Urinary bladder (tissue), 4 donors: Measurements from ENCODE around the gene ECSCR. TPM values are rescaled to one million over a fixed set of nuclear protein-coding genes. Genes with fewer than 3 reads are reported as not detected.
A peak's percentile ranks its signal among the peaks of the same experiment; 100 is the strongest.
"Not testable (repeated sequence)": the region's sequence is repeated elsewhere in the genome, so short reads cannot be mapped to it uniquely, and the experiment has no call there.

ENCODE experiments used
- DNase-seq: peaks from one replicate; pipeline ENCODE4 v3.0.0-alpha.2; 2015; ENCODE audit errors: extremely low spot score
- H3K27ac ChIP-seq: one replicate; pipeline ENCODE4 v1.5.1; 2013; ENCODE audit warnings: low read depth, mild to moderate bottlenecking, moderate library complexity
- H3K36me3 ChIP-seq: one replicate; pipeline ENCODE4 v1.6.1; 2013; ENCODE audit warnings: mild to moderate bottlenecking, moderate library complexity; ENCODE audit not compliant: insufficient read depth
- H3K4me1 ChIP-seq: one replicate; pipeline ENCODE4 v1.6.1; 2013; ENCODE audit warnings: mild to moderate bottlenecking, moderate library complexity; ENCODE audit not compliant: insufficient read depth
- H3K4me3 ChIP-seq: one replicate; pipeline ENCODE4 v1.5.1; 2013; ENCODE audit warnings: low read depth, low read length
- WGBS: extraction: QIAGEN DNeasy Blood & Tissue Kit; methylation state at CpG from one replicate; pipeline ENCODE4 v1.1.7; 2013; 5-methylcytosine and 5-hydroxymethylcytosine counted together
- polyA plus RNA-seq: library from polyadenylated mRNA; stranded (reverse); fragments of 200-250 nt; gene quantifications from one replicate; pipeline ENCODE4 v1.2.3, GENCODE V29; 2013
- total RNA-seq: library from RNA; depleted of rRNA; stranded (reverse); fragments of >200 nt; gene quantifications from one replicate; pipeline ENCODE4 v1.2.3, GENCODE V29; 2014
- donor health status: healthy with polysubstance abuse.
- donor health status: healthy.

Gene ECSCR
- total and polyA plus RNA-seq, 2 donors, result 23.8 to 51.4 TPM

DNA sequence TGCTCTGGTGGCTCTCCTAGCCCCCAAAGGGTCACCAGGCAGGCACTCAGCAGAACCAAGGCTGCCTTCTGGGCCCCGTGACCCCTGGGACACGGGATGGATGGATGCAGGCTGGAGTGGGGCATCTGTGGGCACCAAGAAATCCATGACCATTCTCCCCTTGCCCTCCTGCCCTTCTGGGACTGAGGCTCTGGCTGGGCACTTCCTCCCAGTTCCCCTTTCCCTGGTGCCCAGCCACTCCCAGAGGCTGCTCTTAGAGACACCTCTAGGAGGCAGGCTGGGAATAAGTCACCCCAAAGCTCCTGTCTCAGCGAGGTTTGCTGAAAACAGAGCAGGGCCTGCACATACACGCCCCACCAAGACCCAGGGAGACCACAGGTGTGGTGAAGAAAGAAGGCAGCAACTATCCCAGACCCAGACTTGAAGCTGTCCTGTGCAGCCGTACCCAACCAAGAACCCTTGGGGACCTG is 19.1 kb upstream of the ECSCR start:
- WGBS, result 51% methylated on average over 5 of the region's 5 CpGs
- Histone ChIP-seq H3K36me3 (no peaks in the 10 kb centered on the region), H3K4me3 (peak overlapping the region; percentile 41), H3K4me1 (no peaks in the 10 kb centered on the region), H3K27ac (peak overlapping the region; percentile 95)
- DNase-seq, result no peak

DNA sequence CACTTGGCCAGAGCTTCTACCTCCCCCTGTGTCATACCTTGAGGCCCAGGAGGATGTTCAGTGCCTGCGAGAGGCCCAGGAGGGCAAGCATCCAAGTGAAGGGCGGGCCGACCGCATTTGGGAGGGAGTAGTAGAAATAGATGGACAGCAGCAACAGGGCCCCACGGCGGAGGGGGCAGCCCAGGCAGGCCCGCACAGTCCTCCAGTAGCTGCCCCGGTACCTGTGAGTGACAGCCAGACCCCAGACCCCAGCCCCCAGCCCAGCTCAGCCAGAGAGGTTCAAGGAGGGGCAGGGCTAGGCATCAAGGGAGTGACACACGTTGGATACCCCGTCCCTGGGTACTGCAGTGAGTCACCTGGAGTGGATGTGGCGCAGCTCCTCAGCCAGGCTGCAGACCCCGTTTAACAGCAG is 18.6 kb upstream of the ECSCR start:
- DNase-seq, result peak; percentile 52
- Histone ChIP-seq H3K27ac (peak overlapping the region; percentile 95), H3K4me3 (peak overlapping the region; percentile 41), H3K4me1 (no peaks in the 10 kb centered on the region), H3K36me3 (no peaks in the 10 kb centered on the region)
- 43% methylated on average over 12 of the region's 12 CpGs for WGBS

DNA sequence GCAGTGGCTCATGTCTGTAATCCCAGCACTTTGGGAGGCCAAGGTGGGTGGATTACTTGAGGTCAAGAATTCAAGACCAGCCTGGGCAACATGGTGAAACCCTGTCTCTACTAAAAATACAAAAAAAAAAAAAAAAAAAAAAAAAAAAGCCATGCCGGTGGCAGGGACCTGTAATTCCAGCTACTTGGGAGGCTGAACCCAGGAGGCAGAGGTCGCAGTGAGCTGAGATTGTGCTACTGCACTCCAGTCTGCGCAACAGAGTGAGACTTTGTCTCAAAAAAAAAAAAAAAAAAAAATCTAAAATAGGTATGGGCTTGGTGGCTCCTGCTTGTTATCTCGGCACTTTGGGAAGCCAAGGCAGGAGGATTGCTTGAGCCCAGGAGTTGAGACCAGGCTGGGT is 17.2 kb upstream of the ECSCR start:
- not testable (repeated sequence) for H3K27ac ChIP-seq, H3K4me3 ChIP-seq, H3K4me1 ChIP-seq, H3K36me3 ChIP-seq, DNase-seq
- WGBS, result 88% methylated on average over 4 of the region's 4 CpGs

DNA sequence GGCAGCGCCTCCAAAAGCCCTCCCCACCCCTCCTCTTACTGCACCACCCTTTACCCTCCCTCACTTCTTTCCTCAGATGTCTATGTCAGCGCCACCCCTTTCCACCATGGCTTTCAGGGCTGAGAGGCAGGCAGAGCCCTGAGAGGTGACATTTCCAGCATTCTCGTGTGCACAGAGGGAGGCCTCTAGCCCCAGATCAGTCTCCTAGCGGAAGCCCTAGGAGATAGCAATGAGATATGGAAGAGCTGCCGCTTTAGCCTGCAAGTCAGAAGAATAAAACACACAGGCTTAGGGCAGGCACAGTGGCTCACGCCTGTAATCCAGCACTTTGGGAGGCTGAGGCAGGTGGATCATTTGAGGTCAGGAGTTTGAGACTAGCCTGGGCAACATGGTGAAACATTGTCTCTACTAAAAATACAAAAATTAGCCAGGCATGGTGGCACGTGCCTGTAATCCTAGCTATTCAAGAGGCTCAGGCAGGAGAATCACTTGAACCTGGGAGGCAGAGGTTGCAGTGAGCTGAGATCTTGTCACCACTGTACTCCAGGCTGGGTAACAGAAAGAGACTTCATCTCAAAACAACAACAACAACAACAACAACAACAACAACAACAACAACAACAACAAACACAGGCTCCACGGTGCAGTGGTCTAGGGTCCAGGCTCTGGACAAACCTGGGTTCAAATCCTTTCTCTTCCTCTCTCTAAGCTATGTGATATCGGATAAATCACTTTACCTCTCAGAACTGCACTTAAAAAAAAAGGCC is 16.3 kb upstream of the ECSCR start:
- not testable (repeated sequence) for DNase-seq, H3K4me1 ChIP-seq, H3K4me3 ChIP-seq, H3K27ac ChIP-seq, H3K36me3 ChIP-seq
- 84% methylated on average over 9 of the region's 9 CpGs for WGBS

DNA sequence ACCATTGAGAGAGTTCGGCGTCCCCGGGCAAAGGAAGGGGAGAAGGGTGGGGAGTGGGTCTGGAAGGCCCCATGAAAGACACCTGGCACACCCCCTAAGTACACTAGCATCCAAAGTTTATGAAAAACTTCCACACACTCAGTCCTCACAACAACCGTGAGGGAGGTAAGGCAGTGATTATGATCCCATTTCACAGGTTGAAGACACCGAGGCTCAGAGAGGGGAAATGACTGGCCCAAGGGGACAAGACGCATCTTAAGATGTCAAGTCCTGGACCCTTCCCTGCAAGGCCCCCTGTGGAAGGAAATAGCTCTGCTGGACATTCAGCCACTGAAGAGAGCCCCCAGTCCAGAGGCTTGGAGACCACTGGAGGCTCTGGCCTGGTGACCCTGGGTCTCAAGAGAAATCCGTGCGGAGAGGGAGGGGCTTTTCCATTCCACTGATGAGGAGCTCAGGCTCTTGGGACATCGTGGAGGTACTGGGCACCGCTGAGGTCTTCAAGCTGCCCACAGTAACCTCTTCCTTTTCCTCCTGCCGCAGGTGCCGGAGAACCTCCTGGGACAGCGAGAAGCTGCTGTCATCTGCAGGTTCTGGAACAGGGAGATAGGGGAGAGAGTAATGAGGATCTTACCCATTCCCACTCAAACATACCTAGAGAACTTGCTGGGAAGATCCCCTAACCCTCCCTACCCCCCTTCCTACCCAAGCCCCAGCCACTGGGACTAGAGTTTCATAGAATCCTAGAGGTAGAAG is 13.5 kb upstream of the ECSCR start:
- no peaks in the 10 kb centered on the region for H3K4me1 ChIP-seq
- no peak for DNase-seq
- no peaks in the 10 kb centered on the region for H3K36me3 ChIP-seq
- WGBS, result 88% methylated on average over 13 of the region's 13 CpGs
- H3K4me3 ChIP-seq, result no peak overlapping the region
- no peak overlapping the region for H3K27ac ChIP-seq

DNA sequence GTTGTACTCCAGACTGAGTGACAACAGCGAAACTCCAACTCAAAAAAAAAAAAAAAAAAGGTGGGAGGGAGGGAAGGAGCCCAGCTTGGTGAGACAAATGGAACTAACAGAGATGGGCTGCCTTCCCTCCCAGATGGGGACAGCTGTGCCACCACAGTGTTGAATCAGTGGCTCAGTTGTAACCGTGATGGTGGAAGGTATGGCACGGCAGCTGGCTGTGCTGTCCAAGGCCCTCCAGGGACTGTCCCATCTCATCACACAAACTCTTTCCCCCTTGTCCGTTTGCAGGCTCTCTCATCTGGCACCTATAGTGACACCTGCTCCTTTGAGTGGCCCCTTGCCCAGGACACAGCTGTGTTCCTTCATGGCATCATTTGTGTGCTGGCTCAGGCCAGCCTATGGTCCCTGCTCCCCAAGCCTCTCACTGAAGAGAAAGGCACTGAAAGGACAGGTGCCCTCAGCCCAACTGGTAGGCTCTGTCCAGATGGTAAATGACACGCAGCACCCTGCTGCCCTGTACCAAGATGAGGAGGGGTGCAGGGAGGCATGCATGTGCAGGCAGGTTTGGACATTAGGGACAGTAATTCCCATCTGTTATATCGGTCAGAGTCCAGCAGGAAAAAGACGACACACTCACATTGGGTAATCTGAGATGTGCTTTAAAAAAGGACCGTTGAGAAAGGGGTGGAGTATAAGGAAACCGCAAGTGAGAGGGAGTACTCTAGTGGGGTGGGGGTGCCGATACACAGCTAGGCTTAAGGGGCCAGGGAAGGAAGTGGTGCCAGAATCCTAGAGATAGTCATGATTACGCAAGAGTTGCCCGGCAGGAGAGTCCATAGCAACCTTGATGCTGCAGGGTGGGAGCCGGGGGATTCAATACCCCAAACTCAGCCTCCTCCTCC is 12.6 kb upstream of the ECSCR start:
- no peak overlapping the region for H3K4me3 ChIP-seq
- H3K36me3 ChIP-seq, result no peaks in the 10 kb centered on the region
- WGBS, result 50% methylated on average over 13 of the region's 13 CpGs
- H3K4me1 ChIP-seq, result no peaks in the 10 kb centered on the region
- no peak overlapping the region for H3K27ac ChIP-seq
- no peak for DNase-seq

DNA sequence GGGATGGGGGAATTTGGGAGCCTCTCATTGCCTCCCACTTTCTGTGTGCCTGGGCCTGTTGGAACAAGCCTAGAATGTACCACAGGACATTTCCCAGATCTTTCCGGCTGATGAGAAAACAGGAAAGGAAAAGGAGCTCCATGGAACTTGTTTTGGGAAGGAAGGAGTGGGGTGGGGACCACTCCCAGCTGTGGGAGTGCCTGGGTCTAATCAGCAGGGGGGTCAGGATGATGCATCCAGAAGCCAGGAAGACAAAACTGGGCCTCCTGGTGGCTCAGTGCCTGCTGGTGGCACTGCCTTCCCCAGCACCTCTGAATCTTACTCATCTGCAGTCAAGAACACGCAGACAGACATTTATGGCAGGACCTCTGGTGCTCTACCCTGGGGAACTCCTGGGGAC is 11.0 kb upstream of the ECSCR start:
- H3K4me1 ChIP-seq, result no peaks in the 10 kb centered on the region
- 77% methylated on average over 2 of the region's 2 CpGs for WGBS
- H3K4me3 ChIP-seq, result no peak overlapping the region
- H3K27ac ChIP-seq, result no peak overlapping the region
- H3K36me3 ChIP-seq, result no peaks in the 10 kb centered on the region
- DNase-seq, result no peak

DNA sequence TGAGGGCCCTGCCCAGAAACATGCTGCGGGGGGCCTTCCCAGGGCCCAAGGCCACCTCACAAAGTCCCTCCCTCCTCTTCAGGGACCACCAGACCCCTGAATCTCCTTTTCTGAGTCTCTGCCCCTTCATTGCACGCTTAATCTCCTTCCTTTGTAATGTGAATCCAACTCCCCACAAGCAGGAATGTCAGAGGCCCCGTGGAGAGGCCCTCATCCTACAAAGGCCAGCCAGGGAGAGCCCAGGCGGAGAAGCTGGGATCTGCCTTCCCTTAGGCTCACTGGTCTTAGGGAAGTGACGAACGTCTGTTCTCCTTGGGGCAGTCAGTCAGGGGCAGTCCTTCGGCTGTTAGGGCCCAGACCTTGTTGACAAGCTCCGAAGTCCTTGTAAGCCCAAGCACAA is 10.6 kb upstream of the ECSCR start:
- WGBS, result 69% methylated on average over 8 of the region's 8 CpGs
- no peak for DNase-seq
- Histone ChIP-seq H3K4me3 (no peak overlapping the region), H3K27ac (no peak overlapping the region), H3K36me3 (no peaks in the 10 kb centered on the region), H3K4me1 (no peaks in the 10 kb centered on the region)

DNA sequence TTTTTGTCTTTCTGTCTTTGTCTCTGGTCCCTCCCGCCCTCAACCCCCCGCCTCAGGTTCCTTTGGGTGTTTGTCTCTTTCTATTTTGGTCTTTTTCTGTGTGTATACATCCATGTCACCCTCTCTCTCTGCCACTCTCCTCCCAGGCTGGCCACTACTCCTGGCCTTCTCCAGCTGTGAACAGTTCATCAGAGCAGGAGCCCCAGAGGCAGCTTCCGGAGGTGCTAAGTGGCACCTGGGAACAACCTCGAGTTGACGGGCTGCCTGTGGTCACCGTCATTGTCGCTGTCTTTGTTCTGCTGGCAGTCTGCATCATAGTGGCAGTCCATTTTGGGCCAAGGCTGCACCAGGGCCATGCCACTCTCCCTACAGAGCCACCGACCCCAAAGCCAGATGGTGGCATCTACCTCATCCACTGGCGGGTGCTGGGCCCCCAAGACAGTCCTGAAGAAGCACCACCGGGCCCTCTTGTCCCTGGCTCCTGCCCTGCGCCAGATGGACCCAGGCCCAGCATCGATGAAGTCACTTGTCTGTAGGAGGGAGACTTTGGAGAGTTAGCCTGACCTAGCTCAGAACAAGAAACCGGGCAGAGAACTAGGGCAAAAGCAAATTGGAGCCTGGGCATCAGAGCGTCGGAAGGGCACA is 10.0 kb upstream of the ECSCR start:
- Histone ChIP-seq H3K27ac (no peak overlapping the region), H3K4me3 (no peak overlapping the region), H3K36me3 (no peaks in the 10 kb centered on the region), H3K4me1 (no peaks in the 10 kb centered on the region)
- 80% methylated on average over 15 of the region's 15 CpGs for WGBS
- no peak for DNase-seq

DNA sequence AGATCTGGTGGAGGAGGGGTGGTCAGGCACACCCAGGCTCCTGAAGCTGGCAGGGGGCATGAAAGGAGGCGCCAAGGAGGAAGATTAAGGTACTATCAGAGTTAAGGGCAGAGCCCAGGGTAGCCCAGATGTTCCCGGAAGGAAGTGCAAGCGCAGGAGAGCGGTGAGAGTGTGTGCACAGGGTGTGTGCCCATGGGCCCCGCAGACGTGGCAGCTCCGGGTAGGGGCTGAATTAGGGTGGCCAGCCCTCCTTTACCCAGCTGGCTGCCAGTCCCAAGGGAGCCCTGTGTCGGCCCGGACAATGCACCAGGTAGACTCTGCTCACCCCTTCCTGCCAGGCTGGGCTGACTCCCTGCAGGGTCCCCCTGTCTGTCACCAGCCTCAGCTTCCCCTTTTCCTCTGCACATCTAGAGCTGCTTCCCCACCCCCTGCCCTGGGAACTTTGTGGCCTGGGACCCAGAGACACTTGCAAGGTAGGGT is 8.3 kb upstream of the ECSCR start, which contains the start of gene SMIM33:
SMIM33 (plus strand) TSS at position 184 of the 480 bp plus-strand sequence; CDS start at position 302, 118 bp downstream.
- no peaks in the 10 kb centered on the region for H3K4me1 ChIP-seq

DNA sequence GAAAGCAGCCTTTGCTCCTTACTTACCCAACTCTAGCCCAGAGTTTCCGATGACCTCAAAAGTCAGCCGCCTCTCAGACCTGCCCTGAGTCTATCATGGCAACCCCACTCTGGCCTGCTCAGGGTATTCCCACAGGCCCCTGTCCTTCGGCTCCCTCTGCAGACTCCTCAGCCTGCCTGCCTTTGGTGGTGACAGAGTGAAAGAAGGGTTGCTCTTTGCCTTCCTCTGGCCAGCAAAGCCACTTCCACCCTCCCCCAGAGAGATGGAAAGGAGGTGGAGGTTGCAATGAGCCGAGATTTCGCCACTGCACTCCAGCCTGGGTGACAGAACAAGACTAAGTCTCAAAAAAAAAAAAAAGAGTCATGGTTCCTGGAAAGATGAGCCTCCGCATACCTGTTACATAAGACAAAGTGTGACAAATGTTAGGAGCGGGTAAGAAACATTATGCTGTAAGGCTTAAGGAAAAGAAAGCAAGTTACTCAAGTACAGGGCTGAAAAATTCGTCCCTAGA is 5.9 kb upstream of the ECSCR start:
- Histone ChIP-seq H3K4me3 (no peak overlapping the region), H3K27ac (no peak overlapping the region), H3K4me1 (no peaks in the 10 kb centered on the region), H3K36me3 (no peaks in the 10 kb centered on the region)
- WGBS, result 86% methylated on average over 8 of the region's 8 CpGs
- no peak for DNase-seq

More for the DNA sequence above, 8.3 kb upstream of the ECSCR start, which contains the start of gene SMIM33:
- no peak for DNase-seq
- no peak within 1 kb of the TSS for H3K27ac ChIP-seq
- H3K36me3 ChIP-seq, result no peaks in the 10 kb centered on the region
- WGBS, result 72% methylated on average over 9 of the region's 9 CpGs
- no peak within 1 kb of the TSS for H3K4me3 ChIP-seq

DNA sequence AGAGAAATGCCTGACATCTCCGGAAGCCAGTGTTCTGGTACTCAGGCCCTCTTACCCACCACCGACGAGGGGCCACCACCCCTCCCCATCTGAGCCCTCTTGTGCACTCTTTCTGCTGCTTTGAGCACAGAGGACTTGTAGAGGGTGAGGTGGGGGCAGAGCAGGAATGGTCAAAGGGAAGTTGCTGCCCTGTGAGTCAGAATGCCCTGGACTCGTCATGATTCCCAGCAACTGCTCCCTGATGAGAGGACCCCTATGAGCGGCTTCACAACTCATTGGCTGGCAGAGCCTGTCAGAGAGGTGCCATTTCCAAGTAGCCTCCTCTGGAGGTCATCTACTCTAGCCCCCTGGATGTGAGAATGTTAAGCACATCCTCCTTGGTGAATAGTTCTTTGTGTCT is 845 bp downstream of the ECSCR start:
- Histone ChIP-seq H3K36me3 (no peaks in the 10 kb centered on the region), H3K4me1 (no peaks in the 10 kb centered on the region), H3K27ac (no peak overlapping the region), H3K4me3 (peak overlapping the region; percentile 7)
- 79% methylated on average over 5 of the region's 5 CpGs for WGBS
- DNase-seq, result no peak

DNA sequence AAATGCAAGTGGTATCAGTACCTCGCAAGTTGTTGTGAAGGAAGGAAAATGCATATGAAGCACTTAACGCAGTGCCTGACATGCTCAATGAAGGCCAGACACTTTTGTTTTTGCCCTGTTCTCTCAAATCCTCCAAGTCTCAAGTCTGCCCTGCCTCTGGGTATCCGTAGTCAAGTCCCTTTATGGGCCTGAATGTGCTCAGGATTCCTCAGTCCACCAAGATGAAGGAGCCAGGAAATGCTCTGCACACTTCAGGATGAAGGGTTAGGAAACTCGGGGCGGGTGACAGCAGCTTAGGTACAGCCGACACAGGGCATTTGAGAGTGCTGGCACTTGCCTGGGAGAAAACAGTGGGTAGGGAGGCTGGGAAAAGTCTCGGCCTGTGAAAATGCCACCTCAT is 1.4 kb downstream of the ECSCR start:
- no peaks in the 10 kb centered on the region for H3K4me1 ChIP-seq
- no peak overlapping the region for H3K4me3 ChIP-seq
- DNase-seq, result no peak
- WGBS, result 86% methylated on average over 7 of the region's 7 CpGs
- no peak overlapping the region for H3K27ac ChIP-seq
- no peaks in the 10 kb centered on the region for H3K36me3 ChIP-seq
